ENCODE results near the gene DNAL1. TPM values are rescaled to one million over a fixed set of nuclear protein-coding genes. Genes with fewer than 3 reads are reported as not detected.
A peak's percentile ranks its signal among the peaks of the same experiment; 100 is the strongest.

The DNAL1 gene
- total and polyA plus RNA-seq, 2 of the 13 experiments (the other 11 are each of a cell fraction or from before 2014, with no cell fraction given): 1.4 to 13.3 TPM

DNA sequence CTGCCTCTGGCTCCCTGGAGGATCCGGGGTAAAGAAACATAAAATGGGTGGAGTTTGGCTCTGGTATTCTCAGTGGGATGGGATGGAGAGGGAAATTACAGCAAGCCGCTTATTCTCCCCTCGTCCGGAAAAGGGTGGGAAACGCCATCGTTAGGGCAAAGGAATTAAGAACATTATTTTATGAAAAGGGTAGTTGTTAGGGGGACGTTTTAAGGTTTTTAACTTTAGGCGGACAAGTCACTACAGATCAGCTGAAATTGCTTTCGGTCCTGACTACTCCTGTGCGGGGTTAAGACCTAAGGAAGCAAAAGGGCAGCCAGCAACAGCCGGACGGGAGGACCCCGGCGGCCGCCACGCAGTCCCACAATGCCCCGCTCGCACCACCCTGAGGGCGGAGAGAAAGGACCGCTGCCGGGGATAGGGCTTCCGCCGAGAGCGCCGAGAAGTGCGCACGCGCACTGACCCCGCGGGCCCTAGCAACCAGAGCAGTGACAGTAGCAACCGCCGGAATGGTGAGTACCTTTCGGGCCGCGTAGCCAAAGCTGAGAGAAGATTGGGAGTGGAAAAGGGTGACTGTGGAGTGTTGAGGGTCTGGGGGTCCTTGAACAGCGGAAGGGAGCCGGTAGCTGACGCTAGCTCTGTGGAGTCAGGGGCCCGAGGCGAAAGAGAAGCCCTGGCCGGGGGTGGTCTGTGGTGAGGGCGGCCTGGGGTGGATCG is at the start of gene DNAL1 (continued):
- TF ChIP-seq, protein P1, sequence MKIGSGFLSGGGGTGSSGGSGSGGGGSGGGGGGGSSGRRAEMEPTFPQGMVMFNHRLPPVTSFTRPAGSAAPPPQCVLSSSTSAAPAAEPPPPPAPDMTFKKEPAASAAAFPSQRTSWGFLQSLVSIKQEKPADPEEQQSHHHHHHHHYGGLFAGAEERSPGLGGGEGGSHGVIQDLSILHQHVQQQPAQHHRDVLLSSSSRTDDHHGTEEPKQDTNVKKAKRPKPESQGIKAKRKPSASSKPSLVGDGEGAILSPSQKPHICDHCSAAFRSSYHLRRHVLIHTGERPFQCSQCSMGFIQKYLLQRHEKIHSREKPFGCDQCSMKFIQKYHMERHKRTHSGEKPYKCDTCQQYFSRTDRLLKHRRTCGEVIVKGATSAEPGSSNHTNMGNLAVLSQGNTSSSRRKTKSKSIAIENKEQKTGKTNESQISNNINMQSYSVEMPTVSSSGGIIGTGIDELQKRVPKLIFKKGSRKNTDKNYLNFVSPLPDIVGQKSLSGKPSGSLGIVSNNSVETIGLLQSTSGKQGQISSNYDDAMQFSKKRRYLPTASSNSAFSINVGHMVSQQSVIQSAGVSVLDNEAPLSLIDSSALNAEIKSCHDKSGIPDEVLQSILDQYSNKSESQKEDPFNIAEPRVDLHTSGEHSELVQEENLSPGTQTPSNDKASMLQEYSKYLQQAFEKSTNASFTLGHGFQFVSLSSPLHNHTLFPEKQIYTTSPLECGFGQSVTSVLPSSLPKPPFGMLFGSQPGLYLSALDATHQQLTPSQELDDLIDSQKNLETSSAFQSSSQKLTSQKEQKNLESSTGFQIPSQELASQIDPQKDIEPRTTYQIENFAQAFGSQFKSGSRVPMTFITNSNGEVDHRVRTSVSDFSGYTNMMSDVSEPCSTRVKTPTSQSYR (CRISPR knock-in tag; IDR thresholded peaks at IDR 0.05; ENCODE audit: borderline replicate concordance): no peak
- no peak for TF ChIP-seq NFRKB (IDR thresholded peaks at IDR 0.05)
- TF ChIP-seq ZNF550 (CRISPR knock-in tag; IDR thresholded peaks at IDR 0.05; ENCODE audit: borderline replicate concordance): no peak
- no peak for TF ChIP-seq HIVEP1 (CRISPR knock-in tag; IDR thresholded peaks at IDR 0.05)
- TF ChIP-seq ELF1 (CRISPR knock-in tag; IDR thresholded peaks at IDR 0.05): peak; percentile 63; the same call in 1 of the 2 replicates
- no peak for TF ChIP-seq HOXD1 (CRISPR knock-in tag; IDR thresholded peaks at IDR 0.05)
- TF ChIP-seq MTA1 (CRISPR knock-in tag; IDR thresholded peaks at IDR 0.05; ENCODE audit: borderline replicate concordance): no peak
- TF ChIP-seq TBX2 (CRISPR knock-in tag; IDR thresholded peaks at IDR 0.05; ENCODE audit: borderline replicate concordance): peak; percentile 60
- TF ChIP-seq RARG (CRISPR knock-in tag; IDR thresholded peaks at IDR 0.05; ENCODE audit: low read depth): no peak
- no peak for TF ChIP-seq ZNF232 (CRISPR knock-in tag; IDR thresholded peaks at IDR 0.05; ENCODE audit: borderline replicate concordance)
- no peak for TF ChIP-seq LRRFIP1 (CRISPR knock-in tag; conservative IDR thresholded peaks at IDR 0.05)
- no peak for TF ChIP-seq ZNF431 (CRISPR knock-in tag; IDR thresholded peaks at IDR 0.05; ENCODE audit: borderline replicate concordance, low read depth)
- TF ChIP-seq SMAD1 (CRISPR knock-in tag; IDR thresholded peaks at IDR 0.05; ENCODE audit: borderline replicate concordance, low read depth): no peak
- TF ChIP-seq GLI4 (CRISPR knock-in tag; IDR thresholded peaks at IDR 0.05; ENCODE audit: borderline replicate concordance): no peak
- TF ChIP-seq ZNF629 (CRISPR knock-in tag; conservative IDR thresholded peaks at IDR 0.05): no peak
- TF ChIP-seq ZNF567 (CRISPR knock-in tag; IDR thresholded peaks at IDR 0.05; ENCODE audit: borderline replicate concordance): no peak
- peak; percentile 76; the same call in 1 of the 2 replicates for TF ChIP-seq HOXA3 (CRISPR knock-in tag; IDR thresholded peaks at IDR 0.05)
- no peak for TF ChIP-seq AHR (CRISPR knock-in tag; IDR thresholded peaks at IDR 0.05)
- no peak for TF ChIP-seq TOE1 (CRISPR knock-in tag; IDR thresholded peaks at IDR 0.05)
- TF ChIP-seq, protein P2, sequence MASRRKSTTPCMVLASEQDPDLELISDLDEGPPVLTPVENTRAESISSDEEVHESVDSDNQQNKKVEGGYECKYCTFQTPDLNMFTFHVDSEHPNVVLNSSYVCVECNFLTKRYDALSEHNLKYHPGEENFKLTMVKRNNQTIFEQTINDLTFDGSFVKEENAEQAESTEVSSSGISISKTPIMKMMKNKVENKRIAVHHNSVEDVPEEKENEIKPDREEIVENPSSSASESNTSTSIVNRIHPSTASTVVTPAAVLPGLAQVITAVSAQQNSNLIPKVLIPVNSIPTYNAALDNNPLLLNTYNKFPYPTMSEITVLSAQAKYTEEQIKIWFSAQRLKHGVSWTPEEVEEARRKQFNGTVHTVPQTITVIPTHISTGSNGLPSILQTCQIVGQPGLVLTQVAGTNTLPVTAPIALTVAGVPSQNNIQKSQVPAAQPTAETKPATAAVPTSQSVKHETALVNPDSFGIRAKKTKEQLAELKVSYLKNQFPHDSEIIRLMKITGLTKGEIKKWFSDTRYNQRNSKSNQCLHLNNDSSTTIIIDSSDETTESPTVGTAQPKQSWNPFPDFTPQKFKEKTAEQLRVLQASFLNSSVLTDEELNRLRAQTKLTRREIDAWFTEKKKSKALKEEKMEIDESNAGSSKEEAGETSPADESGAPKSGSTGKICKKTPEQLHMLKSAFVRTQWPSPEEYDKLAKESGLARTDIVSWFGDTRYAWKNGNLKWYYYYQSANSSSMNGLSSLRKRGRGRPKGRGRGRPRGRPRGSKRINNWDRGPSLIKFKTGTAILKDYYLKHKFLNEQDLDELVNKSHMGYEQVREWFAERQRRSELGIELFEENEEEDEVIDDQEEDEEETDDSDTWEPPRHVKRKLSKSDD (CRISPR knock-in tag; IDR thresholded peaks at IDR 0.05; ENCODE audit: low read depth): no peak
- TF ChIP-seq ZNF776 (CRISPR knock-in tag; IDR thresholded peaks at IDR 0.05): no peak
- TF ChIP-seq, protein P3, sequence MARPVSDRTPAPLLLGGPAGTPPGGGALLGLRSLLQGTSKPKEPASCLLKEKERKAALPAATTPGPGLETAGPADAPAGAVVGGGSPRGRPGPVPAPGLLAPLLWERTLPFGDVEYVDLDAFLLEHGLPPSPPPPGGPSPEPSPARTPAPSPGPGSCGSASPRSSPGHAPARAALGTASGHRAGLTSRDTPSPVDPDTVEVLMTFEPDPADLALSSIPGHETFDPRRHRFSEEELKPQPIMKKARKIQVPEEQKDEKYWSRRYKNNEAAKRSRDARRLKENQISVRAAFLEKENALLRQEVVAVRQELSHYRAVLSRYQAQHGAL (CRISPR knock-in tag; IDR thresholded peaks at IDR 0.05; ENCODE audit: not compliant biosample characterization): no peak

All from HepG2 (cell line).